GM18951 (cell line): ENCODE measurements around the gene PERCC1.
A peak's percentile ranks its signal among the peaks of the same experiment; 100 is the strongest.

Experiments used
- POLR2A ChIP-seq: IDR thresholded peaks from 4 replicates; pipeline ENCODE4 v1.6.1; 2011; ENCODE audit warnings: mild to moderate bottlenecking; ENCODE audit not compliant: insufficient read length, insufficient read depth; ENCODE audit errors: extremely low read depth
- in situ Hi-C: fragments of 300-500 bp; cut with MboI; formaldehyde crosslinking; loops from one replicate; pipeline ENCODE4 v1.12.0; 2022; ENCODE audit warnings: low sequenced_read_pairs, mixed read lengths, inconsistent platforms; ENCODE audit not compliant: unreplicated experiment

PERCC1 gene

DNA sequence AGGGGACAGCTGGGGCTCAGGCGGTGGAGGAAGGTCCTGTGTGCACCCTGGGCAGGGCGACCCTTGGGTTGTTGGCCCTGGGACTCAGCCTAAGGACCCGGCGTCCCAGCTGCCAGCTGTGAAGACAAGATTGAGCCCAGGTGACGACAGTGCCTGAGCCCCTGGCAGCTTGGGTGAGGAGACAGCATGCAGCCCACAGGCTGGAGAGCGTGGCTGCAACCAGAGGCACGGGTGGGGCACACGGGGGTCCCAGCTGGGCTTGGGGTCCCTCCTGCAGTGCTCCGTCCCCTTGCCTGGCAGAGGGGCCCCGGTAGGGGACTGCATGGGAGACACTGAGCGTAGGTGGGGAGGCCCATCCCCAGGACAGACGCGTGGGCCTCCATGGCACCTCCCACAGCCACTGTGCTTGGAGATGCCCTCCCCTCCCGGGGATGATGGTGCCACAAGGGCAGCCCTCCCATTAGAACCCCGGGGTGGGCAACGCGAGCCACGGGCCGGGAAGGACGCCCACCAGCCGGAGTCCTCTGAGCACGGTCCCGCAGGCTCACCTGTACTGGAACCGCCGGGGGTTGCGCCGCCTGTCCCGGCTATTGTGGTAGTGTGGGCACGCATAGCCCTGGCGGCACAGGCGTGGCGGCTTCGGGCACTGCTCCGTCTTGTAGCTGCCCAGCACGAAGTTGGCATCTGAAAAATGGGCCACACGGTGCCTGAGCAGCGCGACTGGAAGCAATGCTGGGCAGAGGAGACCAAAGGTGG lies 31.9 kb upstream of the PERCC1 start:
- no peak for TF ChIP-seq POLR2A
- in situ Hi-C loops: no loop called here

- in situ Hi-C loops: no loop called here
- no peak for TF ChIP-seq POLR2A
Measured at GRCh38 chr16:1401061-1401757, 29.7 kb upstream of the PERCC1 start.

- in situ Hi-C loops: no loop called here
- TF ChIP-seq POLR2A: no peak
Measured at GRCh38 chr16:1401758-1402154, 29.1 kb upstream of the PERCC1 start.

GRCh38 chr16:1403036-1403435 lies 27.8 kb upstream of the PERCC1 start:
- no peak for TF ChIP-seq POLR2A
- in situ Hi-C loops: no loop called here

GRCh38 chr16:1403733-1404132 lies 27.1 kb upstream of the PERCC1 start:
- in situ Hi-C loops: no loop called here
- TF ChIP-seq POLR2A: no peak

- no peak for TF ChIP-seq POLR2A
- in situ Hi-C loops: no loop called here
Measured at GRCh38 chr16:1407753-1408152, 23.1 kb upstream of the PERCC1 start.

GRCh38 chr16:1408171-1408837 lies 22.6 kb upstream of the PERCC1 start:
- TF ChIP-seq POLR2A: peak; percentile 45
- in situ Hi-C loops: no loop called here

GRCh38 chr16:1412847-1413246 lies 18.0 kb upstream of the PERCC1 start:
- no peak for TF ChIP-seq POLR2A
- in situ Hi-C loops: no loop called here

DNA sequence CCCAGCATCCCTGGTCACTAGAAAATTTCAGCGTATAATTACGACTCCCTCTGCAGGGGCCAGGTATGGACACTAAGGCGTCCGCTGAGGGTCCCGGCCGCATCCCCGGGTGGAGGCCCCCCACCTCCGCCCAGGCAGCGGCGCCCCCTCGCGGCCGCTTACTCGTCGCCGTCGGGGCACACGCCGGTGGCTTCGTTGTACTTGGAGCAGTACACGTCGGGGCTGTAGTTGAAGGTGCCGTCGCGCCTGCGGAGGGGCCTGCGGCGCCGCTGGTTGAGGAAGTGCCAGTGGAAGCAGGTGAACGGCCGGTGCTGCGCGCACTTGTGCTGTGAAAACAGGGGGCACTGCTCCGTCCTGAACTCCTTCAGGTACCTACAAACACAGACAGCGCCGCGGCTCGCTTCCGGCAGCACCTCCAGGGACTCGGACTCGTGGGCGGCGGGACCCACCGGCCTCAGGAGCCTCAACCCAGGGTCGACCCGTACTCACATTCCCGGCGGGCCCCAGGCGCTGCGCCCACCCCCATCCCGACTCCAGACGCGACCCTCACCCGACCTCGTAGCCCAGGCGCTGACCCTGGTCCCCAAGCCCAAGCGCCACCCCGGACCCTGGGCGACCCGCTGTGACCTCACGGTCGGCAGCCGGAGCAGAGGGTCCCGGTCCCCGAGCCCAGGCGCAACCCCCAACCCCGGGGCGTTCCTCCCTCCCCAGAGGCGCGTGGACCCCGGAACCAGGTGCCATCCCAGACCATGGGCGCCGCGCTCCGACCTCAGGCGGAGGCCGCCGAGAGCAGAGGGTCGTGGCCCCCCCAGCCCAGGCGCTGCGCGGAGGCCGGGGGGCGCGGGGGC lies 17.0 kb upstream of the PERCC1 start:
- TF ChIP-seq POLR2A: no peak

DNA sequence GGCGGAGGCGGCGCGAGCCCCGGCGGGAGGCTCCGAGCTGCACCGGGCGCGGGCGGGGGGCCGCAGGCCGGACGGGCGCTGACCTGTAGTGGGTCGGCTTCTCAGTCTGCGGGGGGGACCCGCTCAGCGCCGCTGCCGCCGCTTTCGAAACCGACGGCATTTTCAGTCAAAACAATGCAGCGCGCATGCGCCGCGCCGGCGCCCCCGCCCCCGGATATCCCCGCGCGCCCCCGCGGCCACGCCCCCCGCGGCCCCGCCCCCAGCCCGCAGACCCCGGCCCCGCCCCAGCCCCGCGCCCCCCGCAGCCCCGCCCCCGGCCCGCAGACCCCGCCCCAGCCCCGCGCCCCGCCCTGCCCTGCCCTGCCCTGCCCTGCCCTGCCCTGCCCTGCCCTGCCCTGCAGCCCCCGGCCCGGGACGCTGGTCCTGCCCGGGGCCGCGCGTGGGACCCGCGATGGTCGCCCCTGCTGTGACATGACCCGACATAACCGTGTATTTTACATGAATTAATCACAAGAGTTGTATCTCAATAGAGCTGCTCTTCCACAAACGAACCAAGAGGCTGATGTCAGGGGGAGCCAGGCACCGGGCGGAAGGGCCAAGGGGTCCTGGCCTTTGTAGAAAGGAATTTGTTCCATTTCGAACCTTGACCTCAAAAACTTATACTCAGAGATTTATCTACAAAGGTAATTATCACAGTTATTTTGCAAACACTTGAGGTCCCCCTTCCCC lies 16.2 kb upstream of the PERCC1 start, which contains the start of gene UNKL:
TSS of gene UNKL (minus strand) at position 173 of the 729 bp plus-strand sequence. CDS start at position 160, 13 bp downstream.
- TF ChIP-seq POLR2A: peak; percentile 60

More for the DNA sequence above, 17.0 kb upstream of the PERCC1 start:
- in situ Hi-C loops: no loop called here

GRCh38 chr16:1416521-1416941 lies 14.3 kb upstream of the PERCC1 start:
- in situ Hi-C loops: no loop called here
- TF ChIP-seq POLR2A: no peak

More for the DNA sequence above, 16.2 kb upstream of the PERCC1 start, which contains the start of gene UNKL:
- in situ Hi-C loops: no loop called here

DNA sequence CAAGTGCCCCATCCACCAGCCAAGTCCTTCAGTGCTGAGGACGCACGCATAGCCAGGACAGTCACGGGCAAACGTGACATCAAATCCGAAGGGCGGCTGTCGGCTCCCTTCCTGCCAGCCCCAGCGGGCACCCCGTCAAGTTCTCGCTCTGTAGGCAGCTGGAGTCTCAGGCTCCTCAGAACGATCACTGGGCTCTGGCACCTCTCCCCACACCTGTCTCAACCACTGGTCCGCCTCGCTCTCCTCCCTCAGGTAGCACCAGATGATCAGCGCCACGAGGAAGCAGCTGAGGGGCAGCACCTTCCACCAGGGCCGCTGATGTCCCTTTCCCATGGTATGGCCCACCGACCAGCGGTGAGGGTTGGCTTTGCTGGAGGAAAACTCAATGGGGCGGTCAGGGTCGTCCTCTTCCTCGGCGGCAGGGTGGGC lies 10.8 kb upstream of the PERCC1 start:
- in situ Hi-C loops: no loop called here
- TF ChIP-seq POLR2A: no peak
